HG03575 (cell line): ENCODE results near the gene OGA.

Experiments used
- ATAC-seq: cut with Tn5 transposase; IDR thresholded peaks from one replicate; pipeline ENCODE4 v1.9.1; 2021; ENCODE audit not compliant: unreplicated experiment, insufficient number of reproducible peaks, low FRiP score; ENCODE audit errors: extremely low read depth

The OGA gene

GRCh38 chr10:101778781-101779543 lies 39.3 kb downstream of the OGA start:
- no peak for ATAC-seq

GRCh38 chr10:101778151-101778780 lies 40.0 kb downstream of the OGA start:
- no peak for ATAC-seq

GRCh38 chr10:101777619-101778145 lies 40.6 kb downstream of the OGA start:
- no peak for ATAC-seq

- ATAC-seq, result no peak
Observed at GRCh38 chr10:101776161-101776817, 42.0 kb downstream of the OGA start.

GRCh38 chr10:101775273-101776160 lies 42.7 kb downstream of the OGA start, which contains the start of gene FGF8:
FGF8 (minus strand) TSS chr10:101776114; CDS start chr10:101775900, 214 bp downstream.
- no peak for ATAC-seq

GRCh38 chr10:101774589-101775272 lies 43.5 kb downstream of the OGA start:
- no peak for ATAC-seq

- no peak for ATAC-seq
Observed at GRCh38 chr10:101773923-101774588, 44.2 kb downstream of the OGA start.

GRCh38 chr10:101772895-101773761 lies 45.1 kb downstream of the OGA start:
- ATAC-seq, result no peak

GRCh38 chr10:101772017-101772894 lies 46.0 kb downstream of the OGA start:
- ATAC-seq, result no peak

- ATAC-seq, result no peak
Observed at GRCh38 chr10:101771380-101771779, 46.9 kb downstream of the OGA start.

GRCh38 chr10:101770331-101771215 lies 47.7 kb downstream of the OGA start:
- ATAC-seq, result no peak

GRCh38 chr10:101769541-101770180 lies 48.6 kb downstream of the OGA start:
- ATAC-seq, result no peak

GRCh38 chr10:101768791-101769170 lies 49.5 kb downstream of the OGA start:
- ATAC-seq, result no peak

GRCh38 chr10:101767966-101768790 lies 50.1 kb downstream of the OGA start:
- no peak for ATAC-seq
